ENCODE data around the gene EMID1.

EMID1 gene

GRCh38 chr22:29277927-29278326 lies 72.2 kb downstream of the EMID1 start:
- TF ChIP-seq GATA2 (IDR thresholded peaks at IDR 0.05; ENCODE audit: low read depth, low read length) (no peak), GATA3 (IDR thresholded peaks at IDR 0.05; ENCODE audit: low read depth, low read length) (no peak)

GRCh38 chr22:29284196-29284595 lies 78.5 kb downstream of the EMID1 start:
- TF ChIP-seq GATA2 (IDR thresholded peaks at IDR 0.05; ENCODE audit: low read depth, low read length) (no peak), GATA3 (IDR thresholded peaks at IDR 0.05; ENCODE audit: low read depth, low read length) (no peak)

- TF ChIP-seq GATA2 (IDR thresholded peaks at IDR 0.05; ENCODE audit: low read depth, low read length): no peak
- no peak for TF ChIP-seq GATA3 (IDR thresholded peaks at IDR 0.05; ENCODE audit: low read depth, low read length)
These were observed 83.1 kb downstream of the EMID1 start for GRCh38 chr22:29288837-29289236.

- no peak for TF ChIP-seq GATA3 (IDR thresholded peaks at IDR 0.05; ENCODE audit: low read depth, low read length)
- no peak for TF ChIP-seq GATA2 (IDR thresholded peaks at IDR 0.05; ENCODE audit: low read depth, low read length)
These were observed 84.4 kb downstream of the EMID1 start for GRCh38 chr22:29290061-29290460.

- TF ChIP-seq GATA2 (IDR thresholded peaks at IDR 0.05; ENCODE audit: low read depth, low read length) (no peak), GATA3 (IDR thresholded peaks at IDR 0.05; ENCODE audit: low read depth, low read length) (no peak)
These were observed 85.5 kb downstream of the EMID1 start for GRCh38 chr22:29291215-29291614.

- no peak for TF ChIP-seq GATA3 (IDR thresholded peaks at IDR 0.05; ENCODE audit: low read depth, low read length)
- TF ChIP-seq GATA2 (IDR thresholded peaks at IDR 0.05; ENCODE audit: low read depth, low read length): no peak
These were observed 86.7 kb downstream of the EMID1 start for GRCh38 chr22:29292379-29292778.

- TF ChIP-seq GATA3 (IDR thresholded peaks at IDR 0.05; ENCODE audit: low read depth, low read length): no peak
- no peak for TF ChIP-seq GATA2 (IDR thresholded peaks at IDR 0.05; ENCODE audit: low read depth, low read length)
These were observed 92.9 kb downstream of the EMID1 start for GRCh38 chr22:29298641-29299040.

GRCh38 chr22:29299136-29299900 lies 93.6 kb downstream of the EMID1 start:
- TF ChIP-seq GATA2 (IDR thresholded peaks at IDR 0.05; ENCODE audit: low read depth, low read length): no peak
- TF ChIP-seq GATA3 (IDR thresholded peaks at IDR 0.05; ENCODE audit: low read depth, low read length): no peak

- TF ChIP-seq GATA3 (IDR thresholded peaks at IDR 0.05; ENCODE audit: low read depth, low read length): no peak
- no peak for TF ChIP-seq GATA2 (IDR thresholded peaks at IDR 0.05; ENCODE audit: low read depth, low read length)
These were observed 94.7 kb downstream of the EMID1 start for GRCh38 chr22:29300467-29300806.

GRCh38 chr22:29300807-29301601 lies 95.3 kb downstream of the EMID1 start:
- TF ChIP-seq GATA2 (IDR thresholded peaks at IDR 0.05; ENCODE audit: low read depth, low read length): no peak
- no peak for TF ChIP-seq GATA3 (IDR thresholded peaks at IDR 0.05; ENCODE audit: low read depth, low read length)

- TF ChIP-seq GATA3 (IDR thresholded peaks at IDR 0.05; ENCODE audit: low read depth, low read length) (no peak), GATA2 (IDR thresholded peaks at IDR 0.05; ENCODE audit: low read depth, low read length) (no peak)
These were observed 96.2 kb downstream of the EMID1 start for GRCh38 chr22:29301716-29302401.

- no peak for TF ChIP-seq GATA3 (IDR thresholded peaks at IDR 0.05; ENCODE audit: low read depth, low read length)
- no peak for TF ChIP-seq GATA2 (IDR thresholded peaks at IDR 0.05; ENCODE audit: low read depth, low read length)
These were observed 96.6 kb downstream of the EMID1 start for GRCh38 chr22:29302402-29302680.

- TF ChIP-seq GATA3 (IDR thresholded peaks at IDR 0.05; ENCODE audit: low read depth, low read length) (no peak), GATA2 (IDR thresholded peaks at IDR 0.05; ENCODE audit: low read depth, low read length) (no peak)
These were observed 97.2 kb downstream of the EMID1 start for GRCh38 chr22:29302681-29303465.

- TF ChIP-seq GATA2 (IDR thresholded peaks at IDR 0.05; ENCODE audit: low read depth, low read length) (no peak), GATA3 (IDR thresholded peaks at IDR 0.05; ENCODE audit: low read depth, low read length) (no peak)
These were observed 100.1 kb downstream of the EMID1 start for GRCh38 chr22:29305836-29306174.

Data from SH-SY5Y (cell line).